GM10266 (cell line): Measurements from ENCODE around the gene NUP93.

Experiments
- DNase-seq: peaks from one replicate; pipeline ENCODE4 v3.0.0; 2012; ENCODE audit errors: extremely low spot score
- CTCF ChIP-seq: IDR thresholded peaks from 2 replicates; pipeline ENCODE4 v1.5.1; 2012; ENCODE audit warnings: mild to moderate bottlenecking, low read depth; ENCODE audit not compliant: control insufficient read depth, insufficient read depth; ENCODE audit errors: missing control alignments

Gene NUP93

GRCh38 chr16:56697456-56698155 is 32.3 kb upstream of the NUP93 start:
- no peak for TF ChIP-seq CTCF
- DNase-seq: no peak

- TF ChIP-seq CTCF: no peak
These were observed 29.7 kb upstream of the NUP93 start for GRCh38 chr16:56700195-56700594.

GRCh38 chr16:56700631-56701030 is 29.3 kb upstream of the NUP93 start:
- no peak for TF ChIP-seq CTCF

More at GRCh38 chr16:56700195-56700594, 29.7 kb upstream of the NUP93 start:
- no peak for DNase-seq

GRCh38 chr16:56701534-56701933 is 28.4 kb upstream of the NUP93 start:
- DNase-seq: no peak
- no peak for TF ChIP-seq CTCF

More at GRCh38 chr16:56700631-56701030, 29.3 kb upstream of the NUP93 start:
- no peak for DNase-seq

- DNase-seq: no peak
- TF ChIP-seq CTCF: no peak
These were observed 27.1 kb upstream of the NUP93 start for GRCh38 chr16:56702836-56703235.

GRCh38 chr16:56708525-56709442 is 21.1 kb upstream of the NUP93 start:
- no peak for TF ChIP-seq CTCF
- DNase-seq: no peak
